Measurements from ENCODE around the gene IFNK. TPM values are rescaled to one million over a fixed set of nuclear protein-coding genes. Genes with fewer than 3 reads are reported as not detected.

IFNK gene
- total RNA-seq, 1 donor from 2014 or later = not detected

- Mint-ChIP-seq H3K9me3 (ENCODE audit: unreplicated experiment) (no peaks in the 10 kb centered on the region), H3K4me1 (ENCODE audit: low read depth, unreplicated experiment) (peaks cover 8% of the 10 kb centered on the region), H3K4me3 (ENCODE audit: unreplicated experiment) (no peak overlapping the region), H3K27ac (ENCODE audit: unreplicated experiment) (no peak overlapping the region), H3K27me3 (ENCODE audit: low read depth, unreplicated experiment) (no peaks in the 10 kb centered on the region), H3K36me3 (ENCODE audit: low read depth, unreplicated experiment) (no peaks in the 10 kb centered on the region)
- no peak overlapping the region for H3K4me2 ChIP-seq (ENCODE audit: low read length)
- no peak overlapping the region for H3K4me3 ChIP-seq (ENCODE audit: insufficient read depth, low read depth, low read length)
- H3K27ac ChIP-seq (ENCODE audit: low read depth, low read length) = no peak overlapping the region
- peaks cover 7% of the 10 kb centered on the region for H3K4me1 ChIP-seq (ENCODE audit: insufficient read depth, low read length)
- DNase-seq (ENCODE audit: low read depth) = no peak
- H3K9ac ChIP-seq (ENCODE audit: low read length) = no peak overlapping the region
- no peaks in the 10 kb centered on the region for H3K27me3 ChIP-seq (ENCODE audit: insufficient read depth, low read length)
- no peak for FAIRE-seq
- no peaks in the 10 kb centered on the region for H4K20me1 ChIP-seq (ENCODE audit: insufficient read depth, low read length)
- H3K79me2 ChIP-seq (ENCODE audit: insufficient read depth, low read length) = no peaks in the 10 kb centered on the region
- H3K36me3 ChIP-seq (ENCODE audit: insufficient read depth, low read length) = no peaks in the 10 kb centered on the region
- H3K9me3 ChIP-seq (ENCODE audit: insufficient read depth, low read depth, low read length) = no peaks in the 10 kb centered on the region
- no peak overlapping the region for H2AFZ ChIP-seq (ENCODE audit: low read depth, low read length)
- TF ChIP-seq EZH2 (IDR thresholded peaks at IDR 0.05; ENCODE audit: insufficient read depth, low read length) (no peak), CTCF (IDR thresholded peaks at IDR 0.05; ENCODE audit: insufficient read depth, low read depth, low read length) (no peak)
Measured at GRCh38 chr9:27533311-27533710, 9.2 kb downstream of the IFNK start.

- Mint-ChIP-seq H3K27ac (ENCODE audit: unreplicated experiment) (no peak overlapping the region), H3K36me3 (ENCODE audit: low read depth, unreplicated experiment) (no peaks in the 10 kb centered on the region)
Measured at GRCh38 chr9:27534131-27534530, 10.0 kb downstream of the IFNK start.

More at GRCh38 chr9:27534131-27534530, 10.0 kb downstream of the IFNK start:
- Histone ChIP-seq H3K79me2 (ENCODE audit: insufficient read depth, low read length) (no peaks in the 10 kb centered on the region), H3K36me3 (ENCODE audit: insufficient read depth, low read length) (no peaks in the 10 kb centered on the region), H3K27me3 (ENCODE audit: insufficient read depth, low read length) (no peaks in the 10 kb centered on the region), H3K9me3 (ENCODE audit: insufficient read depth, low read depth, low read length) (no peaks in the 10 kb centered on the region), H3K4me2 (ENCODE audit: low read length) (no peak overlapping the region), H3K27ac (ENCODE audit: low read depth, low read length) (no peak overlapping the region), H3K4me3 (ENCODE audit: insufficient read depth, low read depth, low read length) (no peak overlapping the region), H4K20me1 (ENCODE audit: insufficient read depth, low read length) (no peaks in the 10 kb centered on the region), H3K9ac (ENCODE audit: low read length) (no peak overlapping the region), H2AFZ (ENCODE audit: low read depth, low read length) (no peak overlapping the region), H3K4me1 (ENCODE audit: insufficient read depth, low read length) (peaks cover under 1% of the 10 kb centered on the region)
- Mint-ChIP-seq H3K27me3 (ENCODE audit: low read depth, unreplicated experiment) (no peaks in the 10 kb centered on the region), H3K4me3 (ENCODE audit: unreplicated experiment) (no peak overlapping the region), H3K4me1 (ENCODE audit: low read depth, unreplicated experiment) (peaks cover 8% of the 10 kb centered on the region), H3K9me3 (ENCODE audit: unreplicated experiment) (no peaks in the 10 kb centered on the region)
- TF ChIP-seq CTCF (IDR thresholded peaks at IDR 0.05; ENCODE audit: insufficient read depth, low read depth, low read length) = no peak
- DNase-seq (ENCODE audit: low read depth) (no peak), FAIRE-seq (no peak)

Data from astrocyte (in vitro differentiated cells and primary cell).